Measurements from ENCODE around the gene GRIN2A.

The GRIN2A gene

DNA sequence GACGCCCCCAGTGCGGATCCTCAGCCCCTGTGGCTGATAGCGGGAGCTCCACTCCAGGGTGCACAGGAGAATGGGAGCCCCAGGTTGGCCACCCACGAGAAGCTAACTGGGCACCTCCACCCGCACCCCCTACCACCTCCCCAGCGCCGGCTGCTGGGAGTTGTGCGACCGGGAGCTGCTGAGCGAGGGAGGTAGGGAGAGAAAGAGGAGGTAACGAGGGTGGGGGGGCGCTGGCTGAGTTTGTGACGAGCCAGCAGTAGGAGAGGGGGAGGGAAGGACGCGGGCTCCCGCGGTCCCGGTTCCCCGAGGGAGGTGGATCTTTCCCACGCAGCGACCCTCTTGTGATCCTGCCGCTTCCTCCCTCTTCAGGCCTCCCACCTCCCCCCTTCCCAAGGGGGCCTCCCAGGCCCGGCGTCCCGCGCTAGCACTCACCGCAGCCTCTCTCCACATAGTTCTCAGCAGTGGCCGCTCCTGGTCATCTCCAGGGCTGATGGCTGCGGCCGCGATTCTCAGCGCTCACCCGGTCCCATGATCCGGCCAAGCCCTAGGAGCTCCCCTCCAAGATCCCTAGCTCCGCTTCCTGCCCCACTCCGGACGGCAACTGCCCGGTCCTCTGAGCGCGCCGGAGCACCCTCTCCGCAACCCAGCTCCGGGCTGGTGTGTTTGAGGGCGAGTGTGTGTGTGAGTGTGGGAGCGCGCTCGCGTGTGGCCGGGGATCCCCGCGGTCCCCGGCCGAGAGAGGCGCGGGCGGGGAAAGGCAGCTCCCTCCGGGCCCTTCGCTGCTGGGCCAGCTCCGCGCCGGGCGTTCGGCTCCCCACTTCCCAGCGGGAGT, at the start of gene GRIN2A:
Gene GRIN2A (minus strand): TSS at position 207 of the 832 bp plus-strand sequence. CDS start 2,017 bp downstream, outside the sequence.
- DNase-seq: no peak

GRCh38 chr16:10231563-10231962, 49.3 kb upstream of the GRIN2A start:
- DNase-seq: no peak

- DNase-seq: no peak
These were observed 46.6 kb upstream of the GRIN2A start for GRCh38 chr16:10228779-10229178.

DNA sequence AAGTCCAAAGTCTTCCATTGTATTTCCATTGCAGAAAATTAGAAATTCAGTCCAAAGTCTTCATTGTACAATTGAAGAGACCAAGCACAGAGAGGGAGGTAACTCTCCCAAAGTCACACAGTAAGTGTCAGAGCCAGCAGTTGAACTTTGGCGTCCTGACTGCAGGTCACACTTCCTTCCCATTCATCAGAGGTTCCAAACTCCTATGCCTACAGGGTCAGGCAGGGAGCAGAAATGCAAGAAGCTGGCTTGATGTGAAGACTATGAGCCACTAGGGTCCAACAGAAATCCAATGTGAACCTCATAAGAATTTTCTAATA, 44.7 kb upstream of the GRIN2A start:
- no peak for DNase-seq

- no peak for DNase-seq
These were observed 44.1 kb upstream of the GRIN2A start for GRCh38 chr16:10226141-10226986.

- no peak for DNase-seq
These were observed 43.4 kb upstream of the GRIN2A start for GRCh38 chr16:10225653-10226052.

GRCh38 chr16:10224850-10225249, 42.6 kb upstream of the GRIN2A start:
- no peak for DNase-seq

DNA sequence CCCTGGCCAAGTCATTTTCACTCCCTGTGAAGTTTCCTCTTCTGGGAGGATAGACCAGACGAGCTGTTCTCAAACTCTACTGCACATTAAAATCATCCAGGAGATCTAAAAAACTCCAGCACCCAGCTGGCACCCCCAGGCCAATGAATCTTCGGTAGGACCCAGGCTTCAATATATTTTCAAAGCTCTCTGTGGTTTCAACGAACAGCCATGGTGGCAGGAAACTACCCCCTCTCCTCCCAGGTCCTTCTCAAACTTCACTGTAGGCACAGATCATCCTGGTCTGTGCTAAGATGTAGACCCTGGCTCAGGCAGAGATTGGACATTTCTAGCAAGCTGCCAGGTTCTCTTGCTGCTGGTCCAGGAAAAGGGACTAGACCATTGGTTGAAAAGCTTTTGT, 38.7 kb upstream of the GRIN2A start:
- DNase-seq: no peak

DNA sequence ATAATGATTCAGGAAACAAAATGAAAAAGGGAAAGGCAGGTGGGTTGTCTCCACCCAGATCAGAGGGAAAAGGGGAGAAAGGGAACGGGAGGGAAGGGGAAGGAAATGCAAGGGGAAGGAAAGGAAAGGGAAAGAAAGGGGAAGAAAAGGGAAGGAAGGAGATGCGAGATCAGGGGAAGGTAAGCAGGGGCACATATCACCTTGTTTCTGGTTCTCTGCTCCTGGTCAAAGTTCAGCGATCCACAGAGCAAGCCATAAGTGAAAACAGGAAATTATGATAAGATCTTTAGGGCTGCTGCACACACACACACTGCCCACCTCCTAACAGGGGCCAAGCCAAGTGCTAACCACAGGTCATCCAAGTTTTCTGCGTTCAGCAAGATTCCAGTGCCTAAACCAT, 37.5 kb upstream of the GRIN2A start:
- no peak for DNase-seq

GRCh38 chr16:10218490-10219206, 36.4 kb upstream of the GRIN2A start:
- no peak for DNase-seq

- DNase-seq: no peak
These were observed 31.5 kb upstream of the GRIN2A start for GRCh38 chr16:10213748-10214147.

DNA sequence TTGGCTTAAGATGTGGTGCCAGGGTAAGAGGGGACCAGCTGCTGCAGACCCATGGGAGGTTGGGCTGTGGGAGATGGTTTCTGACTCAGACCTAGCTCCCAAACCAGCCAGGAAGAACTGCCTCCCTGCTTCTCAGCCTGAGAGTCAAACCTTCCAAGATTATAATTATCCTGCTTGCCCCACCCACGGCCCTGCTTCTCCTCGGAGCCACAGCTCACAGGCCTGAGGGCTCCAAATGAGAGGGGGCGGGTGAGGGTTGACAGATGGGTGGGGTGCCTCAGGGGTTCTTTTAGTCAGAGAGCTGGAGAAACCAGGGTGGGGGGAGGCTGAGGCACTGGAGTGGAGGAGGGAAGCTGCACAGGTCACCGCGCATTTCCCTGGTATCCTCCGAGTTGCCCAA, 28.7 kb upstream of the GRIN2A start:
- DNase-seq: no peak

DNA sequence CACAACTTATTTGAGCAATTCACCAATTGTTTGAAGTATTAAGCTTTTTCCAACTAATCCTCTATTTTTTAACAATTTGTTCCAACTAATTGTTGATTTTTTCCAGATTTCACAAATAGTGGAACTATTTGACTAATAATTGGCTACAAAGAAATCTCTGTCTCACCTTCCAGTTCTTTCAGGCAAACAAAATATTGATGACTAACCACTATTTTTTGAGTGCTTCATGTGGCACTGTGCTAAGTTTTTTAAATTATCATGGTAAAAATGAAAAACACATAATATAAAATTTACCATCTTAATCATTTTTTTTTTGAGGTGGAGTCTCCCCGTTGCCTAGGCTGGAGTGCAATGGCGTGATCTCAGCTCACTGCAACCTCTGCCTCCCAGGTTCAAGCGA, 24.6 kb upstream of the GRIN2A start:
- no peak for DNase-seq

- no peak for DNase-seq
These were observed 24.0 kb upstream of the GRIN2A start for GRCh38 chr16:10206215-10206614.

GRCh38 chr16:10205688-10206087, 23.5 kb upstream of the GRIN2A start:
- DNase-seq: no peak

DNA sequence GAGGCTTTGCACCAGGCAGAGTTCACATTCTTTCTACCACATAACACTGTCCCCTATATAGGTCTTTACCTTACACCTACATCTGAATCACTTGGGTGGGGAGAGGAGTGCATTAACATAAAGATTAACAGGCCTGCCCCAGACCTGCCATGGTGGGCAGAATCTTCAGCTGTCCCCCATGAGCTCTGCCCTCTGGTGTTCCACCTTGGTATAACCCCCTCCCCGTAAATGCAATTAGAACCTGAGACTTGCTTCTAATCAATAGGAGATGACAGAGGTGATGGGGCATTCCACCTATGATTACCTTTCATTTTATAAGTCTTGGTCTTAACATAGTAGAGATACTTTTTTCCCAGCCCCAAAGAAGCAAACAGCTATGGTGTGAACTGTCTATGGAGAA, 20.4 kb upstream of the GRIN2A start:
- DNase-seq: no peak

DNA sequence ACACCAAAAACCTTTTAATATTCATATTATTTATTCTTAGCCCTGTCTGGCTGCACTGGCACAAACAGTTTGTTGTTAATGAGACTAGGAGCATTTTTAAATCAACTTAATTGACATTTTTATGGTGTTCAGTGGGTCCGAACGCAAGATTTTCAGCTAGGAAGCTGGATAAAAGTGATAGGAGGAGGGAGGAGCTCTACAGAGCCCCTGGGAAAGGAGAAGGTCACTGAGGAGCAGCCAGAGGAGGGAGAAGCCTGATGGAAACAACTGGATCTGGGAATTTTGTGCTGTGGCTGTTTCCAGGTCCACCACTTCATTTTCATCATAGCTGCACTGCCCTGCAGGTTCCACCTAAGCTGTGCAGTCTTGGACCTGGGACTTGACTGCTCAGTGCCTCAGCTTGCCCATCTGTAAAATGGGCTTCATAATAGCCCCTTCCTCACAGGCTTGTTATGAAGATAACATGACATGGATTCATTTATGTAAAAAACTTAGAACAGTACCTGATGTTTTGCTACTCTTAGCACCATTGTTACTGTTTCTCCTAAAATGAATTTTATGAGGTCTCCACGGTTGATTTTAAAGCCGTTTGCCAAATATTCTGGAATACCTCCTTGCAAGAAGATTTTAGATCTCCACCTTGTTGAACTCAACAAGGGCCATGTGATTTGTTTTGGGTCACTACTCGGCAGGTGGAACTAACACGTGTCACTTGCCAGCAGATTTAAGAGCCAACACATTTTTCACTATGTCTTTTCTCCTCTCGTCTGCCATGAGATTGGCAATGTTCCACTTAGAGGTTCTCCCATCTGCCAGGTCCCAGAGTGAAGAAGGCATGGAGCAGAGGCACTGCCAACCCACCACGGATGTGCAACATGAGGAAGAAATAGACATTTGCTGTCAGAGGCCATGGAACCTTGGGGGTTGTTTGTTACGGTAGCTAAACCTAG, 18.7 kb upstream of the GRIN2A start:
- DNase-seq: no peak

GRCh38 chr16:10196999-10197398, 14.8 kb upstream of the GRIN2A start:
- DNase-seq: no peak

- no peak for DNase-seq
These were observed 8.9 kb upstream of the GRIN2A start for GRCh38 chr16:10191096-10191495.

GRCh38 chr16:10189861-10190390, 7.7 kb upstream of the GRIN2A start:
- DNase-seq: no peak

DNA sequence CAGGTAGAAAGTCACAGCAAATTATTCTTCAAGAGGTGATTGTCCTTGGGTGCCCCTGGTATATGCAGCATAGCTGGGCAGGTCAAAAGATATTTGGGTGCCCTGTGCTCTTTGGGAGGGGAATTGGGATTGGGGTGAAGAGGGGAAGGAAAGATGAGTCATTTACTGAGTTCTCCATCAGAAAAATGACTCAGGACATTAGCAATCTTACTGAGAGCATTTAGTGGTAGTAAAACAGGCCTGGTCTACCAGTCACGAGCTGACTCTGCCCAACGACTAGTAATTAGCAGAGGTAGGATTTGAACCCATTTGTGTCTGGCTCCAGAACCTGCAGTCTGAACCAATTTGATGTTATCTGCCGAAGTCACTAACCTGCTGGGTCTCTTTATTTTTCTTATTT, 6.0 kb upstream of the GRIN2A start:
- no peak for DNase-seq

All from COR-L47 (cell line).